ENCODE results near the gene DBR1.

Gene DBR1

GRCh38 chr3:138199851-138200250 is 25.1 kb upstream of the DBR1 start:
- TF ChIP-seq CTCF (conservative IDR thresholded peaks at IDR 0.05; ENCODE audit: low read depth, low read length) = no peak
- no peak overlapping the region for H3K4me3 ChIP-seq (ENCODE audit: low read depth, low read length)
- no peak for DNase-seq (ENCODE audit: low read depth)

GRCh38 chr3:138197524-138197923 is 22.8 kb upstream of the DBR1 start:
- DNase-seq (ENCODE audit: low read depth) = no peak
- no peak for TF ChIP-seq CTCF (conservative IDR thresholded peaks at IDR 0.05; ENCODE audit: low read depth, low read length)
- no peak overlapping the region for H3K4me3 ChIP-seq (ENCODE audit: low read depth, low read length)

- DNase-seq (ENCODE audit: low read depth) = peak; percentile 62
Observed at GRCh38 chr3:138197058-138197457, 22.3 kb upstream of the DBR1 start.

GRCh38 chr3:138196023-138196422 is 21.3 kb upstream of the DBR1 start:
- no peak overlapping the region for H3K4me3 ChIP-seq (ENCODE audit: low read depth, low read length)
- no peak for TF ChIP-seq CTCF (conservative IDR thresholded peaks at IDR 0.05; ENCODE audit: low read depth, low read length)
- no peak for DNase-seq (ENCODE audit: low read depth)

More at GRCh38 chr3:138197058-138197457, 22.3 kb upstream of the DBR1 start:
- TF ChIP-seq CTCF (conservative IDR thresholded peaks at IDR 0.05; ENCODE audit: low read depth, low read length) = no peak
- no peak overlapping the region for H3K4me3 ChIP-seq (ENCODE audit: low read depth, low read length)

- DNase-seq (ENCODE audit: low read depth) = no peak
- TF ChIP-seq CTCF (conservative IDR thresholded peaks at IDR 0.05; ENCODE audit: low read depth, low read length) = no peak
- no peak overlapping the region for H3K4me3 ChIP-seq (ENCODE audit: low read depth, low read length)
Observed at GRCh38 chr3:138195481-138195880, 20.8 kb upstream of the DBR1 start.

- H3K4me3 ChIP-seq (ENCODE audit: low read depth, low read length) = peak overlapping the region; percentile 95
- peak; percentile 75 for DNase-seq (ENCODE audit: low read depth)
- no peak for TF ChIP-seq CTCF (conservative IDR thresholded peaks at IDR 0.05; ENCODE audit: low read depth, low read length)
Observed at GRCh38 chr3:138188013-138188730, 13.5 kb upstream of the DBR1 start.

All from choroid plexus epithelial cell (primary cell).